ENCODE data around the gene TNS3.

GRCh38 chr7:47283497-47284131 is 298.3 kb downstream of the TNS3 start:
- TF ChIP-seq GABPA (IDR thresholded peaks at IDR 0.05; ENCODE audit: low read depth): no peak
- TF ChIP-seq CTCF (IDR thresholded peaks at IDR 0.05; ENCODE audit: insufficient read depth, low read length): no peak

Data from HL-60 (cell line).